ENCODE data around the gene DCC.

Gene DCC

GRCh38 chr18:52504589-52504988, 164.6 kb downstream of the DCC start:
- no peak for DNase-seq

- DNase-seq: no peak
These were observed 170.1 kb downstream of the DCC start for GRCh38 chr18:52510139-52510538.

- no peak for DNase-seq
These were observed 178.1 kb downstream of the DCC start for GRCh38 chr18:52518086-52518485.

DNA sequence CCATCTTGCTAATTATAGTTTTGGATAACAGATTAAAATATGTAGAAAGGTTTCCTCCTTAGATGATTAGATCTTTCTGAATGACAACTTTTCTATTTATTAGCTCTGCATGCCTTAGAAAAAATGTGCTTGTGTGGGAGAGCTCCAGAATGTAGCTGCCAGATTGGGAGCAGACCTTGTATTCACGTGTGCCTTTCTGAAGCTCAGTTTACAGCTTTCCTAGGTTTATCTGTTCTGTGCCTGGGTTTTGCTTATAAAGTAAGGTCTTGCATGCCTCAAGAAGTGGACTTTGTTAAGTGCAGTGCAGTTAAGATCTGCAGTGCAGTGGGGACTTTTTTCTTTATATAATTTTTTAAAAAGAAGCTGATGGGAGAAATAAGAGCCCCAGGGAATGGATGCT, 179.0 kb downstream of the DCC start:
- no peak for DNase-seq

DNA sequence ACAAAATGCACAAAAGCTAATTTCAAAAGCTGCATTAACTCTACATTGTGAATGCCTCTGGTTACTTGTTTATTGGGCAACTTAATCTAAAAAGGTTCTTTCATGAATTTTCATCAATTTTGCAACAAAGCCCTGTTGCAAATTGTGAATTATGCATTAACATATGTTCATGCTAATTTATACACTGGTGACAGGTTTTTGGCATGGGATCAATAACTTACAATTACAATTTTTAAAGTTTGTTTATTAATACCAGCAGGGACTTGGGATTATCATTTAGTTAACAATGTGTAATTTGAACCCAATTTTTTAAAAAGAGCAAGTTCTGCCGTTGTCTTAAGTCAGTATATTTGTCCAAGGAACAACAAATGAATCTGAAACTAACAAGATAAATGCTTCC, 183.6 kb downstream of the DCC start:
- no peak for DNase-seq

DNA sequence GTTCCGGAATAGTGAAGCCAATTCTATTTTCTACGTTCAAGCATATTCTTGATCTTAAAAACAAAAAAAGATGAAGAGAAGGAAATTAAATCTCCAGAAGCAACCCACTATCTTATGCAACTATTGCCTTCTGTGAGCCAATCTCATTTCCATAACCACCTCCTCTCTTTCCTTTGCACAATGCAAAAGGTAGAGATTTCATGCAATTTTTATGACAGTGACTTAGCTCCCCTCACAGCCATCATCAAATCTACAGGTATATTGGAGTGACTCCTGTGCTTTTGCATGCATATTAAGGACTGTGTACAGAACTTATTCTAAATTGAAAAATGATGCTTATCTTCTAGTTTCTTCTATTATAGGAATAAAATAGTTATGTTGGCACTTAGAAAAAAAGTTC, 191.8 kb downstream of the DCC start:
- no peak for DNase-seq

- no peak for DNase-seq
These were observed 196.0 kb downstream of the DCC start for GRCh38 chr18:52536039-52536438.

- DNase-seq: no peak
These were observed 197.3 kb downstream of the DCC start for GRCh38 chr18:52537261-52537660.

GRCh38 chr18:52541056-52541455, 201.1 kb downstream of the DCC start:
- DNase-seq: no peak

- DNase-seq: no peak
These were observed 204.1 kb downstream of the DCC start for GRCh38 chr18:52544086-52544485.

- DNase-seq: no peak
These were observed 206.8 kb downstream of the DCC start for GRCh38 chr18:52546686-52547346.

DNA sequence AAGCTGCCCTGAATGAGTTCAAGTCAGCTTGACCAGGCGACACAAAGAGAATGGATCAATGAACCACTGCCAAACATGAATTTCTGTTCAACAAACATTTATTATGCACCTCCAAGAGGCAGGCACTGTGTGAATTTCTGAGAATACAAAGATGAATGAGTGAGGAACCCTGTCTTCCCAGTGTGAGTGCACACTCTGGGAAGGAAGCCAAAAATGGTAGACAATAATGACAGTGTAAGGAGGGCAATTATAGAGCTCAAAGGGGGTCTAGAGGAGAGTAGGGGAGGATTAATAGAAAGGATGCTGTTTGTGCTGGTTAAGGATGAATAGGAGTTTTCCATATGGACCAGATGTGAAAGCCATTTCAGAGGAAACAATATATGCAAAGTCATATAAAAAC, 213.4 kb downstream of the DCC start:
- DNase-seq: no peak

DNA sequence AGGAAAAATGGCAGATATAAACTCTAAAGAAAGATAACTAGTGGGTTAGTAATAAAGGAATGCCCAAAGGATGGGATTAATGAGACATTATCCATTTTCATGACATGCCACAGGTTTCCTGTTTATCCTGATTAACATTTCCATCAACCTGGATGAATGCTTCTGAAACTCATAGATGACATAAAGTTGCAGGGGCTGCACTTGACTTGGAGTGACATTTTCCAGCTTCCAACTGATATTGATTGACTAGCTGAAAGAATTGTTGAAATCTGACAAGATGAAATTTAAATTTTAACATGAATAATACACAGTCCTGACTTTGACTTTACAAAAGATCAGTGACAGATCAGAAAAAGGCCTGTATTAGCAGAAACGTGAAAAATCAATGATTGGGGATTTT, 214.2 kb downstream of the DCC start:
- DNase-seq: no peak

DNA sequence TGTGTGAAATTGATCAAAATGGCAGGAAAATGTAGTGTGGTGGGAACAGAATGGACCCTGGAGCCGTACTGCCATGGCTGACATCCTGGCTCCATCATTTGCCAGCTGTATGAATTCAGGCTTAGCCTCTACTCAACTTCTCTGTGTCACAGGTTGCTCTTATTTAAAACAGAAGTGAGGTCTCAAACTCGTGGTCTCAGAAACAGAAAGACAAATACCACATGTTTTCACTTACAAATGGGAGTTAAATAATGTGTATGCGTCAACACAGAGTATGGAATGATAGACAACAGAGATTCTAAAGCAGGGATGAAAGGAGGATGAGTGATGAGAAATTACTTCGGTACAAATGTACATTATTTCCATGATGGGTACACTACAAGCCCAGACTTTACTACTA, 227.4 kb downstream of the DCC start:
- DNase-seq: no peak

- no peak for DNase-seq
These were observed 229.5 kb downstream of the DCC start for GRCh38 chr18:52569492-52569891.

- DNase-seq: no peak
These were observed 231.0 kb downstream of the DCC start for GRCh38 chr18:52570975-52571374.

DNA sequence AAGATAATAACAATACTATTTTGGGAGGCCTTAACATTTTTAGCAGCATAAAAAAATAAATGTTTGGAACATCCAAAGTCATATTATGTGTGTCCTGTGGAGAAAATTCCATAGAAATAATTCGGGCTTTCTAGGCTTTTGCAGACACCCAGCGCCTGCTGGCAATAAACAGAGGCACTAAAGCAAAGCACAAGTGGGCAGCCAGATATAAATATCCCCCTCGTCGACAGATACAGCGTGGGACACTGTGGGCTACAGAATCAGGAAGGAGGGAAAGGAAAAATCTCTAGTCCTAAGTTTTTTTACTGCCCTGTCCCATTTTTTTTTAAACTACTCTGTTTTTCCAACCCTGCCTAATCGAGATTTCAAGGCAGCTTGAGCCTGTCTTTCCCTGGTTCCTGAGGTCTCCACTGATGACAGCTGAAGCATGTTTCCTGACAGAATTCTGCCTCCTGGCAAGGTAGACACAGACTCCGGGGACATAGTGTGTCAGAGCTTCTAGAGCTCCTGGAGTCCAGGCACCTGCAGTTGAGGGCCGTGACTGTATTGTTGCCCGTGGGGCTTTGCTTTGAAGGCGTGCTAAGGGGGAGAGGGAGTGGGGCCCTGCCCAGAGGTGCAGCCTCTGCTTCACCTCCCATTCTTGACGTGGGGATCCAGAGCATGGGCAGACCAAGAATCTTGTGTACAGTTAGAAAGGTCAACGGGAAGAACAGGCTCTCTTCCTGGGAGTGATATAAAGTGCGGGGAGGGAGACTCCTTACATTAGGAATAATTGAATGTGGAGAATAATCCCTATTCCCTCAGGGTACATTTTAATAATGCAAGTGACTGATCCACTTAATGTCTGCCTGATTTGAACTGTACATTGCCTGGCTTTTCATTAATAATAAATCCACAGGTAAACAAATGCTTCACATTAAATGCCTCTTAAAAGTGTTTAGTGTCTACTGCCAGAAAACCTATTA, 232.3 kb downstream of the DCC start:
- DNase-seq: no peak

DNA sequence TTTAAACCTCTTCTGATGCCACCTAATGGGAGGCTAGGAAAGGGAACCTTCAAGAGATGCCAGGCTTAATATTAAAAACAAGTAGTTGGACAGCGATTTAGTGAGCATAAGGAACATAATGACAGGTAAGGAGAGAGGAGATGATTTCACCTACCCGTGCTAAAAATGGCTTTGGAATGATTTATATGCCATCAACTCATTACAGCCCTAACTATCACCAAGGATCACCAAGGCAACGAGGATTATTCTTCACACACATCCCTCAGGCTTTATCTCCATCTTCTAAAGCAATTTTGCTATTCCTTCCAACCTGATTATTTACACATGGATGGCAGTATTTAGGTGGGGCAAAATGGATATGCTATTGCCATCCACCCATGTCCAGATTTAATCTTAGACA, 237.8 kb downstream of the DCC start:
- no peak for DNase-seq

GRCh38 chr18:52582061-52582460, 242.1 kb downstream of the DCC start:
- no peak for DNase-seq

DNA sequence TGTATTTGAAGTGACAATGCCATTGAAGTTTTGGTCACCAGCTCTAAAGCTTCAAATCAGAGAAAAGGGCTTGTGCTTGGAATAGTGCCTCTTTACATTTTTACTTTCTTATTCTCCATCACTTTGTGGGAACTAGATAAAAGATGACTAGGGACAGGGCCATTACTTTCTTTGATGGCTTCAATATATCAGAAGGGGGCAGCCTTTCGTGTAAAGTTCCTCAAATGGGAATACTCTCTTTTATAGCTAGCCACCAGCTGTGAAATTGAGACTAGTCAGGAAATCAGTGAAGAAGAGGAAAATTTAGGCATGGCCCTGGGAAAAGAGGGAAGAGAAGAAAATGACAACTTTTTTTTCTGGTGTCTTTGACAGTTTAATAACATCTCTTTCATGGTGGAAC, 242.5 kb downstream of the DCC start:
- DNase-seq: no peak

DNA sequence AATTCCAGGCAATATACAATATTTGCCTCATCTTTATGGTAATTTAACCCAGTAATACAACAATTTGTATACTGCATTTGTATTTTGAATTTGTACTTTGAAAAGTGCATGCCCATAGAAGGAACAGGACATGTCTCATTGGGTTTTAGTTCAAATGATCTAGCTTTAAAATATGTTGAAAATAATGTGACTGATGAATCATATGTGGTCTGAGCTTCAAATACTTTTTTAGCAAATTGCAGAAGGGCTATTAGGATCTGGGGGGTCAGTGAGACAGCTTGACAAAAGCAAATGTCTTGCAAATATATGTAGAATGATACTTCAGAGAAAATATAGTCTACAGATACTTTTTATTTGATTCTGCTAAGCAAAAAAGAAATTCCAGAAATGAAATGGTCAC, 248.9 kb downstream of the DCC start:
- DNase-seq: no peak

DNA sequence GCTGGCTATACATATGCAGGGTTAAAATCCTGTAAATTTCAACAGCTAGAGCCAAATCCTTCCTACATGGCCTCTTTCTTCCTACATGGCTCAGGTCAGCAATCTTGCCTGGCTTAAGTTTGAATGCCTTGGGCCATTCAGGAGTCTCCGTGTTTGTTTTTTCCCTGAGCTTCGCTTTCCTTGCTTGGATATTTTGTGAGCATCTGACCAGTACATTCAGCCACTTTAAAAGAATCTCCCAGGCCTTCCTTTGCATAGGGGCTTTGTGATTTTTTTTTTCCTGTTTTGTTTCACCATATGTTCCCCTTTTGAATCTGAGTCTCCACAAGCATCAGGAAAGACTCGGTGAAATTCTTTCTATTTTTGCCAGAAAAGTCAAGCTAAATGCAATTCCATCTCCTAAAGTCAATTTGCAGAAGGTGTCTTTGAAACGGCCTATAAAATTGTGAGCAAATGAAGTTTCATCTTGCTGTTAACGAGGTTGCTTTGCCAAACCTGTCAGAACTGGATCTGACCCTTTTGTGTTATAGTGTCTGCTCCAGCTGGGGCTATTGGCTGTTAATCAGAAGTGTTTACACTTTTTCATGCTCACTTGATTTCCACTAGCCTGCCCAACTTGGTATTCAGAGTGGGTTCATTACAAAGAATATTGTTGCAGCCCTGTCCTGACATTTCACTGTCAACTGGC, 256.9 kb downstream of the DCC start:
- no peak for DNase-seq

- no peak for DNase-seq
These were observed 258.9 kb downstream of the DCC start for GRCh38 chr18:52598921-52599320.

- DNase-seq: no peak
These were observed 262.8 kb downstream of the DCC start for GRCh38 chr18:52602820-52603219.

All from stimulated activated CD4-positive, alpha-beta T cell treated with anti-CD3 and anti-CD28 coated beads, Interleukin-1b, Interleukin-23, amount 100 ng/mL, for 48 hours (primary cell).